ENCODE data around the gene YWHAE.
"Not testable (repeated sequence)": the region's sequence is repeated elsewhere in the genome, so short reads cannot be mapped to it uniquely, and the experiment has no call there.

YWHAE gene

GRCh38 chr17:1422885-1423284 is 22.9 kb upstream of the YWHAE start:
- no peak for TF ChIP-seq CTCF (IDR thresholded peaks at IDR 0.05; ENCODE audit: control insufficient read depth, insufficient read depth, low read depth, low read length, missing control alignments)
- DNase-seq (ENCODE audit: low read depth): peak; percentile 71
- no peak overlapping the region for H3K4me3 ChIP-seq (ENCODE audit: control insufficient read depth, low read depth, low read length)

GRCh38 chr17:1421470-1421869 is 21.4 kb upstream of the YWHAE start:
- no peak overlapping the region for H3K4me3 ChIP-seq (ENCODE audit: control insufficient read depth, low read depth, low read length)
- DNase-seq (ENCODE audit: low read depth): no peak
- TF ChIP-seq CTCF (IDR thresholded peaks at IDR 0.05; ENCODE audit: control insufficient read depth, insufficient read depth, low read depth, low read length, missing control alignments): no peak

- no peak for DNase-seq (ENCODE audit: low read depth)
- no peak overlapping the region for H3K4me3 ChIP-seq (ENCODE audit: control insufficient read depth, low read depth, low read length)
- TF ChIP-seq CTCF (IDR thresholded peaks at IDR 0.05; ENCODE audit: control insufficient read depth, insufficient read depth, low read depth, low read length, missing control alignments): no peak
These were observed 21.0 kb upstream of the YWHAE start for GRCh38 chr17:1420981-1421380.

- no peak overlapping the region for H3K4me3 ChIP-seq (ENCODE audit: control insufficient read depth, low read depth, low read length)
- DNase-seq (ENCODE audit: low read depth): no peak
- no peak for TF ChIP-seq CTCF (IDR thresholded peaks at IDR 0.05; ENCODE audit: control insufficient read depth, insufficient read depth, low read depth, low read length, missing control alignments)
These were observed 20.1 kb upstream of the YWHAE start for GRCh38 chr17:1420163-1420562.

- H3K4me3 ChIP-seq (ENCODE audit: control insufficient read depth, low read depth, low read length); DNase-seq (ENCODE audit: low read depth): not testable (repeated sequence)
These were observed 18.5 kb upstream of the YWHAE start for GRCh38 chr17:1418476-1418875.

GRCh38 chr17:1416414-1416813 is 16.4 kb upstream of the YWHAE start:
- no peak overlapping the region for H3K4me3 ChIP-seq (ENCODE audit: control insufficient read depth, low read depth, low read length)
- no peak for TF ChIP-seq CTCF (IDR thresholded peaks at IDR 0.05; ENCODE audit: control insufficient read depth, insufficient read depth, low read depth, low read length, missing control alignments)
- DNase-seq (ENCODE audit: low read depth): no peak

GRCh38 chr17:1414634-1415033 is 14.6 kb upstream of the YWHAE start:
- TF ChIP-seq CTCF (IDR thresholded peaks at IDR 0.05; ENCODE audit: control insufficient read depth, insufficient read depth, low read depth, low read length, missing control alignments): no peak
- DNase-seq (ENCODE audit: low read depth): no peak
- H3K4me3 ChIP-seq (ENCODE audit: control insufficient read depth, low read depth, low read length): no peak overlapping the region

Data from AG09309 (cell line).